ENCODE results near the gene F12.

F12 gene

GRCh38 chr5:177446200-177447065 is 37.1 kb upstream of the F12 start, which contains the start of gene PRR7:
TSS of gene PRR7 (plus strand) at chr5:177446814. CDS start at chr5:177455068, 8,254 bp downstream.
- DNase-seq: peak; percentile 76

GRCh38 chr5:177445917-177446199 is 36.5 kb upstream of the F12 start:
- no peak for DNase-seq

GRCh38 chr5:177445052-177445916 is 35.9 kb upstream of the F12 start:
- no peak for DNase-seq

GRCh38 chr5:177444106-177445051 is 35.0 kb upstream of the F12 start:
- DNase-seq: no peak

GRCh38 chr5:177443144-177443983 is 34.0 kb upstream of the F12 start:
- DNase-seq: no peak

- DNase-seq: peak; percentile 16
These were observed 32.9 kb upstream of the F12 start for GRCh38 chr5:177442066-177442826.

- peak; percentile 13 for DNase-seq
These were observed 31.8 kb upstream of the F12 start for GRCh38 chr5:177440990-177441780.

GRCh38 chr5:177440211-177440989 is 31.0 kb upstream of the F12 start:
- DNase-seq: peak; percentile 47

GRCh38 chr5:177439518-177440053 is 30.2 kb upstream of the F12 start:
- no peak for DNase-seq

- DNase-seq: peak; percentile 16
These were observed 29.1 kb upstream of the F12 start for GRCh38 chr5:177438468-177438867.

GRCh38 chr5:177437623-177438022 is 28.3 kb upstream of the F12 start:
- DNase-seq: no peak

- no peak for DNase-seq
These were observed 26.6 kb upstream of the F12 start for GRCh38 chr5:177435847-177436536.

GRCh38 chr5:177434942-177435738 is 25.8 kb upstream of the F12 start:
- DNase-seq: no peak

- DNase-seq: no peak
These were observed 25.1 kb upstream of the F12 start for GRCh38 chr5:177434437-177434836.

- DNase-seq: no peak
These were observed 24.4 kb upstream of the F12 start for GRCh38 chr5:177433658-177434217.

GRCh38 chr5:177432839-177433657 is 23.7 kb upstream of the F12 start:
- DNase-seq: no peak

Measured in CD4-positive, alpha-beta T cell treated with Interleukin-15 for 1 hour (primary cell).